GM18505 (cell line): Measurements from ENCODE around the gene AKT3.
"Not testable (repeated sequence)": the region's sequence is repeated elsewhere in the genome, so short reads cannot be mapped to it uniquely, and the experiment has no call there.

Experiments
- ATAC-seq: cut with Tn5 transposase; IDR thresholded peaks from one replicate; pipeline ENCODE4 v1.9.1; 2021; ENCODE audit not compliant: unreplicated experiment
- POLR2A ChIP-seq: IDR thresholded peaks from 4 replicates; pipeline ENCODE4 v1.6.1; 2011; ENCODE audit warnings: borderline replicate concordance; ENCODE audit not compliant: insufficient read depth, insufficient read length; ENCODE audit errors: extremely low read depth

The AKT3 gene

GRCh38 chr1:243850202-243850451, at the start of gene AKT3:
Gene AKT3, minus strand, starts transcription at chr1:243850243. Its CDS starts 7,073 bp downstream, at chr1:243843170.
- TF ChIP-seq POLR2A = peak; percentile 6
- ATAC-seq = peak; percentile 67

DNA sequence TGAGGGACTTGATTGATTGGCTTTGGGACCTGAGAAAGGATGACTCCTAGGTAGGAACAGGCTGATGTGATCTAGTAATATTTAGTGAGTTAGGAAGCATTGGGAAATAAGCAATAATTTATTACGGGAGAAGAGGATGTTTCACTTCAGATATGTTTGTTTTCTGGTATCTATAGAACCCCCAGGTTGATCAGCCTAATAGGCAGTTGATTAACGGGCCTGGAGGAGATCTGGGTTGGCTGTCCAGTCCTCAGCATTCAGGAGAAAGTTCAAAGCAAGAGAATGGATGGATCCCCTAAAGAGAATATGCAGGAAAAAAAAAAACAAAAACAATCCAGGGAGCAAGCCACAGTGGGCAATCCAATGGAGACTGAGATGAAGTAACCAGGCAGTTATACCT, 48.2 kb upstream of the AKT3 start:
- no peak for ATAC-seq
- no peak for TF ChIP-seq POLR2A

GRCh38 chr1:243896313-243896712, 46.3 kb upstream of the AKT3 start:
- no peak for TF ChIP-seq POLR2A
- no peak for ATAC-seq

GRCh38 chr1:243892456-243892855, 42.4 kb upstream of the AKT3 start:
- ATAC-seq = no peak

DNA sequence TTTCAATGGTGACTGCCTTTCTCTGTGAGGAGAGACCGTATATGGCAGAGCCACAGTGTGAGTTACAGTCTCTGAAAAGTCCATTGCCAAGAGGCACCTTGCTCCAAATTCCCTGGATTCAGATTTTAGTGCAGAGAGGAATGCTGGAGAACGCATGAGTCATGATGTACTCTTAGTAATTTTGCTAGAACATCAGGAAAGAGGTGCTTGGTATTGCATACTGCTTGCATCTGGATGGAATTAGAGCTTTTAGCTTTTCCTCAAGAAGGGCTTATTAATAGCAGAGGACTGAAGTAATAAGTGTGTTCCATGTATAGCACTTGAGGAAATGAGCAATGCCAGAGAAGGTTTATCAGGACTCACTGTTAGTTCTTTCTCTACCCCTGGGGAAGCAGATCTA, 40.5 kb upstream of the AKT3 start:
- TF ChIP-seq POLR2A = no peak
- ATAC-seq = no peak

More at GRCh38 chr1:243892456-243892855, 42.4 kb upstream of the AKT3 start:
- no peak for TF ChIP-seq POLR2A

DNA sequence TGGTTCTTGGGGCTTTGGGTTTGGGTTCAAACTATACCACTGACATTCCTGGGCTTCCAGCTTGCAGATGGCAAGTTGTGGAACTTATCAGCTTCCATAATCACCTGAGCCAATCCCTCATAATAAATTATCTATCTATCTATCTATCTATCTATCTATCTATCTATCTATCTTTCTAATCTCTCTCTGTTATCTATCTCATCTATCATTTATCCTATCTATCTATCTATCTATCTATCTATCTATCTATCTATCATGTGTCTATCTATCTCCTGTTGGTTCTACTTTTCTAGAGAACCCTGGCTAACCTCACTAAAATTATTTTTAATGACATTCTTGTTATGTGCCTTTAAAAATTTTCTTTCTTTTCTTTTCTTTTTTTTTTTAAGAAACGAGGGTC, 35.8 kb upstream of the AKT3 start:
- ATAC-seq = no peak
- TF ChIP-seq POLR2A = no peak

DNA sequence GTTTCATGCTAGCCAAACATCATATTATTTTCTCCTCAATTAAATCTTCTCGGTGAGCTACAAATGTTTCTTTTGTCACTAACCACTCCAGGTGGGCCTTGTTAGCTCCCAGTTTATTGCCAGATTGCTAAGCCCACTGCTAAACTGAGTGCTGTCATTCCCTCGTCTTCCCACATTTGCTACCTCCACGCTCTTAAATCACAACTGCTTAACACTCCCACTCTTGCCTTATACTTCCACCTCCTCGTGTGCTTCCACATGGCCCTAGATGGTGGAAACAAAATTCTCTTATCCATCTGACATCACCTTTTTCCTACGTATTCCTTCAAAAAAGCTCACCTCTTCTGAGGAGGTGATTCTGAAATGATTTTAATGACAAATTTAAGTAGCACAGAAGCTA, 34.6 kb upstream of the AKT3 start:
- no peak for ATAC-seq
- no peak for TF ChIP-seq POLR2A

GRCh38 chr1:243883551-243883950, 33.5 kb upstream of the AKT3 start:
- TF ChIP-seq POLR2A = no peak
- no peak for ATAC-seq

- no peak for ATAC-seq
- no peak for TF ChIP-seq POLR2A
Measured at GRCh38 chr1:243882276-243882675, 32.2 kb upstream of the AKT3 start.

GRCh38 chr1:243877058-243877457, 27.0 kb upstream of the AKT3 start:
- not testable (repeated sequence) for ATAC-seq

DNA sequence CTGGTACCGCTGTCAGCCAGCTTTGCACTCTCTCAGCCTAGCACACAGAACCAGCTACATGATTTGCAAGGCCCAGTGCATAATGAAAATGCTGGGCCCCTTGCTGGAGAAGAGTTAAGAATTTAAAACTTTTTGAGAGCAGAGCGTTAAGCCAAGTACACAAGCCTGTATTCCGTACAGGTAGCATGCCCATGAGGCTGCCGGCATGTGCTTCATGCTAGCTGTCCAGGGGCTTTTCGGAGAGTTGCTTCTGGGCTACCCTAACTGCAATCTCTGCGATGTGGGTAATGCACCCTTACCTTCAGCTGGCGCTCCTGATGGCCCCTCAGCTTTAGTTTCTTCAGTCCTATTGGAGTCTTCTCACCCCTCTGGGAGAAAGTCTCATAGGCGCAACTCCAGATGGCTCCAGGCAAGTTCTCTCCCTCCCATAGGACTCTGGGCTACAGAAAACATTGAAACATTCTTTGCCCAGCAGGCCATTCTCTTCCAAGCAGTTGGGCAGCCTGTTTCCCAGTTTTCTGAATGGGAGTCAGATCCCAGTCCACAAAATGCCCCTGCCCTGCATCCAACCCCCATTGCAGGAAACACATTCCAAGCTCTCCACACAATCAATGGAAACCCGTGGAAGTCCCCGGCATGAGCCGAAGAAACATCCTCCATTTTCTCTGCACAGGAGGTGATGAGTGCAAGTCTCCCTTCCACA, 5.7 kb upstream of the AKT3 start:
- no peak for TF ChIP-seq POLR2A
- ATAC-seq = no peak

GRCh38 chr1:243851765-243852164, 1.7 kb upstream of the AKT3 start:
- no peak for ATAC-seq
- TF ChIP-seq POLR2A = no peak

DNA sequence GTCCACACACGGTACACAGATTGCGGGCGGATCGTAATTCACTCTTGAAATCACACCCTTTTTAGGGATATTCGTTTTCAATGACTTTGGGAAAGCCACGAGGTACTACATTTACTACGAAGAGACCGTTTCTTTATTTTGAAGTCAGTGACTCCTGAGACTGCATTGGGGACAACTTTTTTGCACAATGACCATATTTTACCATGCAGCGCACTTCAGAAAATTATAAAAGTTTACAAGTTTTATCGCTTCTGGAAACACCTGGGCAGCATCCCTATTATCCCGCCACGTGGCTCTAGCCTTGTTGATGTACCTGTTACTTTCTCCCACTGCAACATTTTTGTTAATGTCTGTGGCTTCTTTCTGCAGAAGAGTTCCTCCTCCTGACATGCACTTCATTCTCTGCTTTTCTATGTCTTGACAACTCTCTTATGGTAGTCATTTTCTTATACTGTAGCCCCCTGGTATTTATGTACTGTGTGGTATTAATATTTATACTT, 1.3 kb upstream of the AKT3 start:
- ATAC-seq = no peak
- no peak for TF ChIP-seq POLR2A

- peak; percentile 42 for ATAC-seq
- peak; percentile 63 for TF ChIP-seq POLR2A
Measured at GRCh38 chr1:243850452-243851256, 611 bp upstream of the AKT3 start.

DNA sequence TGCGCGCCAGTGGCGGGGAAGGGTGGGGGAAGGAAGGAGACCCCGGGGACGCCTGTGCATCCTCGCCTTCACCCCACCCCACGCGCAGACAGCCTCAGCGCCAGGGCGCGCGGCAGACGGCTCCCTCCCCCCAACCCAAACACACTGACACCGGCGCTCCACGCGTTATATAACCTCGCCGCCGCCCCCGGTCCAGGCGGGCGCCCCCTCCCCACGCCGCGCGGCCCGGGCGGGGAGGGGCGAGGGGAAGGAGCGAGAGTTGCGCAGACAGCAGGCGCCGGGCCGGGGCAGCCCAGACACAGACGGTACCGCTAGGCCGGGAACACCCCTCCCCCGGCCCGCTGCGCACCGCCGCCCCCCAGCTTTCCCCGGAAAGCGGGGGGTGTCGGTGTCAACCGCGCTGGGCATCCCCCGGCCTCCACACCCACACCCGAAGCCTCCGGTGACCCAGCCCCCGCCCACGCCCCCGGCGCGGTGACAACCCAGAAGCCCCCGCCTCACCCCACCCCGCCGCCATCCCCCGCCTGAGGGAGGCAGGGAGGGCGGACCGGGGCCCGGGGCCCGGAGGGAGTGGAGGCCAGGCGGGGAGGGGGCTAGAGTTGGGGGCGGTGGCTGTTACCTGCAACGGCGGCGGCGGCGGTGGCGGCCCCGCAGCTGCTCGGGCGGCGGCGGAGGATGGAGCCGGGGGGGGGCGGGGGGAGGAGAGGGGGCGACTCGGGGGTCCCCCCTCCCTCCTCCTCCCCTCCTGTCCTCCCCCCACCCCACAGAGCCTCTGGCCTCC, 432 bp downstream of the AKT3 start:
- peak; percentile 23 for ATAC-seq
- no peak for TF ChIP-seq POLR2A
